Endodermal cell (in vitro differentiated cells): ENCODE results near the gene PIK3R2. TPM values are rescaled to one million over a fixed set of nuclear protein-coding genes. Genes with fewer than 3 reads are reported as not detected.

Experiments
- DNase-seq: peaks from one replicate; pipeline ENCODE4 v3.0.0-alpha.2; 2017
- H3K27ac ChIP-seq: 2 replicates; pipeline ENCODE4 v1.5.1; 2013; ENCODE audit warnings: mild to moderate bottlenecking, low read depth, low read length, moderate library complexity
- H3K27me3 ChIP-seq: 2 replicates; pipeline ENCODE4 v1.6.1; 2013; ENCODE audit warnings: mild to moderate bottlenecking, low read length, moderate library complexity; ENCODE audit not compliant: insufficient read depth, control insufficient read depth, poor library complexity, severe bottlenecking
- H3K36me3 ChIP-seq: 2 replicates; pipeline ENCODE4 v1.7.0; 2013; ENCODE audit warnings: mild to moderate bottlenecking, low read length, moderate library complexity; ENCODE audit not compliant: control insufficient read depth, insufficient read depth
- H3K4me1 ChIP-seq: one replicate; pipeline ENCODE4 v1.7.0; 2013; ENCODE audit warnings: low read length; ENCODE audit not compliant: control insufficient read depth, insufficient read depth
- H3K4me3 ChIP-seq: 2 replicates; pipeline ENCODE4 v1.5.1; 2013; ENCODE audit warnings: mild to moderate bottlenecking, low read length, moderate library complexity
- H3K9ac ChIP-seq: 2 replicates; pipeline ENCODE4 v1.6.1; 2013; ENCODE audit warnings: mild to moderate bottlenecking, low read length, moderate library complexity; ENCODE audit not compliant: poor library complexity, severe bottlenecking; ENCODE audit errors: extremely low read depth
- H3K9me3 ChIP-seq: 2 replicates; pipeline ENCODE4 v1.6.1; 2013; ENCODE audit warnings: mild to moderate bottlenecking, low read length, moderate library complexity; ENCODE audit not compliant: control insufficient read depth
- H3K27ac Mint-ChIP-seq: 2 replicates; pipeline ENCODE4 v1.8.0; 2020; ENCODE audit warnings: mixed read lengths
- H3K27me3 Mint-ChIP-seq: 2 replicates; pipeline ENCODE4 v1.8.0; 2021; ENCODE audit warnings: mild to moderate bottlenecking, mixed read lengths; ENCODE audit not compliant: insufficient read depth
- H3K36me3 Mint-ChIP-seq: 2 replicates; pipeline ENCODE4 v1.8.0; 2020; ENCODE audit warnings: low read depth, mixed read lengths
- H3K4me1 Mint-ChIP-seq: 2 replicates; pipeline ENCODE4 v1.8.0; 2020; ENCODE audit warnings: mixed read lengths
- H3K4me3 Mint-ChIP-seq: 2 replicates; pipeline ENCODE4 v1.8.0; 2020; ENCODE audit warnings: mild to moderate bottlenecking, moderate library complexity, mixed read lengths
- H3K9me3 Mint-ChIP-seq: 2 replicates; pipeline ENCODE4 v1.8.0; 2020; ENCODE audit warnings: mild to moderate bottlenecking, mixed read lengths
- WGBS, 2 experiments: methylation state at CpG; one replicate each; pipeline versions ENCODE4 v1.1.5 to v1.1.7; 2013; ENCODE audit warnings: missing lambda C conversion rate in 2 of 2, mixed read lengths in 1 of 2; ENCODE audit not compliant: insufficient coverage in 1 of 2, insufficient read length in 1 of 2; 5-methylcytosine and 5-hydroxymethylcytosine counted together
- total RNA-seq, 2 donors: library from RNA; stranded (reverse); fragmentation: NEBNext Ultra II Directional in 1 of 2; extraction: Animal tissue kit (Norgen Biotek cat#: 25700) in 1 of 2; gene quantifications; 2 replicates in 1 of 2; 3 replicates in 1 of 2; pipeline ENCODE4 v1.2.1, GENCODE V29; 2021
- TF ChIP-seq, protein P1 (sequence below): fragments of 200-600 bp; sonication (generic); conservative IDR thresholded peaks from 2 replicates; pipeline ENCODE4 v1.5.0; 2021; ENCODE audit warnings: antibody characterized with exemption, mild to moderate bottlenecking

PIK3R2 gene
- total RNA-seq, 2 donors from 2014 or later: 52.9 to 58.8 TPM

DNA sequence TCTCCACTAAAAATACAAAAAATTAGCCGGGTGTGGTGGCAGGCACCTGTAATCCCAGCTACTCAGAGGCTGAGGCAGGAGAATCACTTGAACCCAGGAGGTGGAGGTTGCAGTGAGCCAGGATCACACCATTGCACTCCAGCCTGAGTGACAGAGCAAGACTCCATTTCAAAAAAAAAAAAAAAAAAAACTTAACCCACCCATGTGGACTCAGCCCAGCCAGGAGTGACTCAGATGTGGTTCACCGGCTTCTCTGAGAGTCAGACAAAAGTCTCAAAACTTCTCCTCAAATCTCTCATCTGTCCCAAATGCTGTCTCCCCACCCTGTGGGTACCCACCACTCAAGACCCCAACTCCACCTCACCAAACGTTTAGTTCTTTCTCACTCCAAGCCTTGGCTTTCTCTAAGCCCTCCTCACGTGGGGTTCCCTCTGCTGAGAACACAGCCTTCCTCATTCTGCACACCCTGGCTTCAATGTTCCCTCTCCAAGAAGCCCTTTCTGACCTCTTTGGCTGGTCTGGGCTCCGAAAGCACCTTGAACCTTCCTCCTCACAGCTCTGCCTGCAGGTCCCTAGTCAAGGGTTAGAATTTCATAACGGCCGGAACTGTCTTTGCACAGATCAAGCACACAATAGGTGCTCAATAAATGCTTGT, 61.9 kb downstream of the PIK3R2 start:
- no peaks in the 10 kb centered on the region for H3K4me1 ChIP-seq
- TF ChIP-seq, protein P1, sequence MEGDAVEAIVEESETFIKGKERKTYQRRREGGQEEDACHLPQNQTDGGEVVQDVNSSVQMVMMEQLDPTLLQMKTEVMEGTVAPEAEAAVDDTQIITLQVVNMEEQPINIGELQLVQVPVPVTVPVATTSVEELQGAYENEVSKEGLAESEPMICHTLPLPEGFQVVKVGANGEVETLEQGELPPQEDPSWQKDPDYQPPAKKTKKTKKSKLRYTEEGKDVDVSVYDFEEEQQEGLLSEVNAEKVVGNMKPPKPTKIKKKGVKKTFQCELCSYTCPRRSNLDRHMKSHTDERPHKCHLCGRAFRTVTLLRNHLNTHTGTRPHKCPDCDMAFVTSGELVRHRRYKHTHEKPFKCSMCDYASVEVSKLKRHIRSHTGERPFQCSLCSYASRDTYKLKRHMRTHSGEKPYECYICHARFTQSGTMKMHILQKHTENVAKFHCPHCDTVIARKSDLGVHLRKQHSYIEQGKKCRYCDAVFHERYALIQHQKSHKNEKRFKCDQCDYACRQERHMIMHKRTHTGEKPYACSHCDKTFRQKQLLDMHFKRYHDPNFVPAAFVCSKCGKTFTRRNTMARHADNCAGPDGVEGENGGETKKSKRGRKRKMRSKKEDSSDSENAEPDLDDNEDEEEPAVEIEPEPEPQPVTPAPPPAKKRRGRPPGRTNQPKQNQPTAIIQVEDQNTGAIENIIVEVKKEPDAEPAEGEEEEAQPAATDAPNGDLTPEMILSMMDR: no peak
- no peak overlapping the region for H3K27ac ChIP-seq
- H3K27ac Mint-ChIP-seq: no peak overlapping the region
- no peak overlapping the region for H3K9ac ChIP-seq
- no peak for DNase-seq
- H3K27me3 ChIP-seq: peaks cover 3% of the 10 kb centered on the region
- no peak overlapping the region for H3K4me3 ChIP-seq
- no peaks in the 10 kb centered on the region for H3K36me3 Mint-ChIP-seq
- H3K9me3 Mint-ChIP-seq: no peaks in the 10 kb centered on the region
- H3K27me3 Mint-ChIP-seq: peaks cover 6% of the 10 kb centered on the region
- H3K4me3 Mint-ChIP-seq: no peak overlapping the region
- no peaks in the 10 kb centered on the region for H3K4me1 Mint-ChIP-seq
- H3K9me3 ChIP-seq: no peaks in the 10 kb centered on the region
- H3K36me3 ChIP-seq: no peaks in the 10 kb centered on the region
- 79 to 88% methylated on average over 4 to 7 of the region's 7 CpGs for WGBS, 2 experiments

GRCh38 chr19:18216789-18217188, 63.8 kb downstream of the PIK3R2 start:
- TF ChIP-seq, protein P1: no peak
- Mint-ChIP-seq H3K27me3 (peaks cover 12% of the 10 kb centered on the region), H3K27ac (no peak overlapping the region), H3K4me3 (no peak overlapping the region), H3K36me3 (no peaks in the 10 kb centered on the region), H3K9me3 (no peaks in the 10 kb centered on the region), H3K4me1 (peaks cover 3% of the 10 kb centered on the region)
- H3K4me3 ChIP-seq: no peak overlapping the region
- H3K4me1 ChIP-seq: no peaks in the 10 kb centered on the region
- WGBS, 2 experiments: 80 to 88% methylated on average over 1 to 8 of the region's 8 CpGs
- H3K27me3 ChIP-seq: peaks cover 9% of the 10 kb centered on the region
- H3K9me3 ChIP-seq: no peaks in the 10 kb centered on the region
- H3K27ac ChIP-seq: no peak overlapping the region
- no peaks in the 10 kb centered on the region for H3K36me3 ChIP-seq
- no peak for DNase-seq
- no peak overlapping the region for H3K9ac ChIP-seq

- DNase-seq: no peak
- Histone ChIP-seq H3K4me3 (no peak overlapping the region), H3K9ac (no peak overlapping the region), H3K9me3 (no peaks in the 10 kb centered on the region), H3K27me3 (peaks cover 9% of the 10 kb centered on the region), H3K4me1 (no peaks in the 10 kb centered on the region), H3K36me3 (no peaks in the 10 kb centered on the region), H3K27ac (no peak overlapping the region)
- Mint-ChIP-seq H3K4me1 (peaks cover 3% of the 10 kb centered on the region), H3K27me3 (peaks cover 14% of the 10 kb centered on the region), H3K4me3 (no peak overlapping the region), H3K9me3 (no peaks in the 10 kb centered on the region), H3K27ac (no peak overlapping the region), H3K36me3 (no peaks in the 10 kb centered on the region)
- TF ChIP-seq, protein P1: no peak
- 88 to 92% methylated on average over 15 to 17 of the region's 17 CpGs for WGBS, 2 experiments
Observed at GRCh38 chr19:18218159-18218558, 65.2 kb downstream of the PIK3R2 start.
